ENCODE measurements around the gene THRB. TPM values are rescaled to one million over a fixed set of nuclear protein-coding genes. Genes with fewer than 3 reads are reported as not detected.

Gene THRB
- total RNA-seq, 6 donors from 2014 or later = 5.5 to 15.2 (median 12.0) TPM

DNA sequence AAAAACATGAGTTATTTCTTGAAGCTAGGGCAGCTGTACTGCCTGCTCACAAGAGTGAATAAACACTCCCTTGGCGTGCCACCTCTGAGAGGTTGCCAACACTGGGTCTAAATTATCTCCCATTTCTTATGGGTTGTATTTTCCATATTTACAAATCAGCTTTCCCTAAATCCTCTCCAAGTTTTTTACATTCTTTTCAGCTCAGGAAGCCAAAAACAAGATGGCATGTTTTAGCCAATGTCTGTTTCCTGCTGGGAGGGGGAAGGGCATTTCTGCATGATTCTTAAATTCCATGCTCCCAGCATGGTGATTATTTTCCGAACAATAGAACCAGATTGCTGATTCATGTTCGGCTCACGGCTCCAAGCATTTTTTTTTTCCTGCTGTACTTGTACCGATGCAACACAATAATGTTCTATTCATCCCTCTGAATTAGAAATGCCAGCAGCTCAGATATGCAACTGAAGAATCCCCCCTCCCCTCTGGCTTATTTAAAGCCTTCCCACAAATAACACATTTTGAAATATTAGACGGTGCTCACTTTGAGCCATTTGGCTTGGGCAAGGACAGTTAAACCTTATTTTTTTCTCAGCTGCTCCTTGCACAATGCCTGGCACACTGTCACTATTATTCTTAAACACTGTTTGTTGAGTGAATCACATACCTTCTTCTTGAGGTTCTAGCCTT is 252.5 kb downstream of the THRB start:
- 43% methylated on average over 6 of the region's 6 CpGs for WGBS, 2 donors
- no peak overlapping the region for H3K4me3 ChIP-seq
- no peak for TF ChIP-seq CTCF (IDR thresholded peaks at IDR 0.05)
- no peak for TF ChIP-seq EP300 (IDR thresholded peaks at IDR 0.05)
- no peak for TF ChIP-seq POLR2AphosphoS5 (IDR thresholded peaks at IDR 0.05)
- no peak for TF ChIP-seq POLR2A (IDR thresholded peaks at IDR 0.05)
- ATAC-seq (ENCODE audit: low FRiP score in 2 of 2) = no peak
- H3K27me3 ChIP-seq = no peaks in the 10 kb centered on the region
- H3K36me3 ChIP-seq = no peaks in the 10 kb centered on the region
- no peak for DNase-seq
- no peaks in the 10 kb centered on the region for H3K9me3 ChIP-seq
- peaks cover 0 to 17% (median 8%) of the 10 kb centered on the region in 4 donors for H3K4me1 ChIP-seq
- H3K27ac ChIP-seq = peak overlapping the region in 1 of 4 donors; percentile 10

DNA sequence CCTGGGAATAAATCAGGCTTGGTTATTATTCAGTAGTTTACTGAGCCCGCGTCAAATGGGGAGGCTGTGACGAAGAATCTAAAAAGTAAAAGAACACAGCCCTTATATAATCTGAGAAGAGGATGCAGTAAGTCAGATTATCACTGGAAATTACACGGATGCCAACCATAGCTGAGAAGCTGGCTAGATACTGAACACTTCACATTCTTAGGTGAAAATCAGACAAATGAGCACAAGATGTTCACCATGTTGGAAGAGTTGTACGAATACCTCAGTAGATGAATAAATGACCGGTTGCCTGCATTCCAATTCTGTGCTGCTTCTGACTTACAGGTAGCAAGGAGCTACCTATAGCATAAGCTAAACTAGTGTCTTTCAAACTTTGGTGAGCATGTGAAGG is 254.3 kb downstream of the THRB start:
- Histone ChIP-seq H3K27me3 (no peaks in the 10 kb centered on the region), H3K36me3 (no peaks in the 10 kb centered on the region), H3K9me3 (no peaks in the 10 kb centered on the region), H3K27ac (no peak overlapping the region), H3K4me1 (peaks cover 0 to 17% (median 8%) of the 10 kb centered on the region in 4 donors), H3K4me3 (no peak overlapping the region)
- no peak for DNase-seq
- TF ChIP-seq POLR2A (IDR thresholded peaks at IDR 0.05) (no peak), CTCF (IDR thresholded peaks at IDR 0.05) (no peak), POLR2AphosphoS5 (IDR thresholded peaks at IDR 0.05) (no peak), EP300 (IDR thresholded peaks at IDR 0.05) (no peak)
- ATAC-seq (ENCODE audit: low FRiP score in 2 of 2) = no peak
- WGBS, 2 donors = 95% methylated on average over 6 of the region's 6 CpGs

DNA sequence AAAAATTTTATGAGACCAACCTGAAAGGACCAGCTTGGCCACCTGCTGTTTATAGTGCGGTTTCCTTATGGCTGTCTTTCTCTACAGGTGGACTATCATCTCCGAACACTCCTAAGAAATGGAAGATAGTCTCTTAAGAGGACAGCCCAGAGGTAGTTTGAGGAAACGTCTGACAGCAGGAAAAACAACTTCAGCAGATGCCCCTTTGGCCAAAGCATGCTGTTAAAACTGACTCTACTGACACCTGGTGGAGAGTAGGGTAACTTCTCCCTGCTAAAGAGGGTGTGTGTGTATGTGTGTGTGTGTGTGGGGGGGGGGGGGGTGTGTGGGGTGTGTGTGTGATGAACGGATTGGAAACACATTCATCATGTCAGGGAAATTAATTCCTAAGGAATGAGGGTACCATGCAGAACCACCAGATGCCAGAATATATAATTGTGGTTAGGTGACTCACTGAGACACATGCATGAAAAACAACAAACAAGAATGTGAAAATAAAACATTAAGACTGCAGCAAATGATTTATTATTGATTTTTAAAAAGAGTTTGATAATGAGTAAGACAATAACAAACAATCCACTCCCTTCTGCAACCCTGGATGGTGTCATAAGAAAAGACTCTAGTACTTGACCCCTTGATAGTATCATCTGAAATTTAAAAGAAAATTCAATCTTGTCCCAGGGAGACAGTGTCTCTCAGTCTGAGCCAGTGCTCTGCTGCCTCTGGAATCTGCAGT is 256.5 kb downstream of the THRB start:
- ATAC-seq (ENCODE audit: low FRiP score in 2 of 2) = peak; percentile 80 to 88

DNA sequence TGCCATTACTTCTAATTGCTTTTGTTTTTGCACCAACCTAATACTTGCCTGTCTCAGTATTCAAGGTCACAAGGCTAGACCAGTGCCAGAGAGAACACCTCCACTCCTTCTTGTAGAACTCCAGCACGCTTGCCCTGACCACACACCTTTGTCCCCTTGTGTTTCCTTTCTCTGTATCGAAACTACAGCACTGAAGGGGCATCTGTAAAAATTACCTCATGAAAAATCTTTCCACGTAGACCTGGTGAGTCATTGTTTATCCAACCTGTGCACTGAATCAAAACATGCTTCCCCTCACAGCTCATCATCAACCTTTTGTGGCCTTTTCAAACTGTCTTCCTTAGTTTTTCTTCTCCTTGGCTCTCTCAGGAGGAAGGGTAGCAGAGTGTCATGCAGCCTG is 259.5 kb downstream of the THRB start:
- no peaks in the 10 kb centered on the region for H3K36me3 ChIP-seq
- H3K4me3 ChIP-seq = no peak overlapping the region
- no peak for ATAC-seq (ENCODE audit: low FRiP score in 2 of 2)
- no peaks in the 10 kb centered on the region for H3K27me3 ChIP-seq
- TF ChIP-seq POLR2A (IDR thresholded peaks at IDR 0.05) (no peak), EP300 (IDR thresholded peaks at IDR 0.05) (no peak), CTCF (IDR thresholded peaks at IDR 0.05) (no peak), POLR2AphosphoS5 (IDR thresholded peaks at IDR 0.05) (no peak)
- no peak overlapping the region for H3K27ac ChIP-seq
- no peaks in the 10 kb centered on the region for H3K9me3 ChIP-seq
- peaks cover 0 to 3% (median 0%) of the 10 kb centered on the region in 4 donors for H3K4me1 ChIP-seq
- DNase-seq = no peak
- WGBS, 2 donors = 72 to 83% methylated on average over 3 of the region's 3 CpGs

More for the DNA sequence above, 256.5 kb downstream of the THRB start:
- Histone ChIP-seq H3K9me3 (no peaks in the 10 kb centered on the region), H3K4me3 (no peak overlapping the region), H3K27me3 (no peaks in the 10 kb centered on the region), H3K27ac (peak overlapping the region in 2 of 4 donors; percentile 13 to 30), H3K36me3 (no peaks in the 10 kb centered on the region), H3K4me1 (peaks cover 0 to 17% (median 8%) of the 10 kb centered on the region in 4 donors)
- WGBS, 2 donors = 19 to 24% methylated on average over 4 of the region's 4 CpGs
- TF ChIP-seq EP300 (IDR thresholded peaks at IDR 0.05) (no peak), CTCF (IDR thresholded peaks at IDR 0.05) (peak; percentile 53 to 71 (median 66))
- peak in 1 of 2 donors; percentile 25 for DNase-seq

Measured in upper lobe of left lung (tissue), 6 donors.